GM21381 (cell line): Measurements from ENCODE around the gene GRID1.

Experiments
- ATAC-seq: cut with Tn5 transposase; IDR thresholded peaks from one replicate; pipeline ENCODE4 v1.9.1; 2021; ENCODE audit warnings: mild to moderate bottlenecking, moderate library complexity; ENCODE audit not compliant: unreplicated experiment

Gene GRID1

GRCh38 chr10:86371116-86371515 lies 4.5 kb upstream of the GRID1 start:
- ATAC-seq, result no peak

- no peak for ATAC-seq
Observed at GRCh38 chr10:86370006-86370585, 3.5 kb upstream of the GRID1 start.

GRCh38 chr10:86368987-86369386 lies 2.4 kb upstream of the GRID1 start:
- ATAC-seq, result no peak

GRCh38 chr10:86368046-86368445 lies 1.5 kb upstream of the GRID1 start:
- no peak for ATAC-seq

GRCh38 chr10:86367152-86367951 lies 757 bp upstream of the GRID1 start:
- ATAC-seq, result no peak

GRCh38 chr10:86366902-86367151 lies 232 bp upstream of the GRID1 start:
- ATAC-seq, result no peak

- ATAC-seq, result no peak
Observed at GRCh38 chr10:86365346-86366032, 1.1 kb downstream of the GRID1 start.

GRCh38 chr10:86364491-86365345 lies 1.9 kb downstream of the GRID1 start:
- ATAC-seq, result no peak

- no peak for ATAC-seq
Observed at GRCh38 chr10:86363833-86364490, 2.6 kb downstream of the GRID1 start.

- ATAC-seq, result no peak
Observed at GRCh38 chr10:86363184-86363832, 3.3 kb downstream of the GRID1 start.

GRCh38 chr10:86362586-86363183 lies 3.9 kb downstream of the GRID1 start:
- no peak for ATAC-seq

GRCh38 chr10:86362129-86362527 lies 4.5 kb downstream of the GRID1 start:
- ATAC-seq, result no peak

- ATAC-seq, result no peak
Observed at GRCh38 chr10:86361156-86362128, 5.2 kb downstream of the GRID1 start.

GRCh38 chr10:86360657-86361056 lies 5.9 kb downstream of the GRID1 start:
- ATAC-seq, result no peak

GRCh38 chr10:86359954-86360353 lies 6.6 kb downstream of the GRID1 start:
- no peak for ATAC-seq

- ATAC-seq, result no peak
Observed at GRCh38 chr10:86359111-86359510, 7.5 kb downstream of the GRID1 start.

GRCh38 chr10:86357676-86358075 lies 8.9 kb downstream of the GRID1 start:
- ATAC-seq, result no peak

GRCh38 chr10:86357041-86357440 lies 9.6 kb downstream of the GRID1 start:
- no peak for ATAC-seq

GRCh38 chr10:86356296-86356695 lies 10.3 kb downstream of the GRID1 start:
- no peak for ATAC-seq
